Measurements from ENCODE around the gene XPO6.

GRCh38 chr16:28254158-28254557 lies 42.4 kb upstream of the XPO6 start:
- TF ChIP-seq CTCF (IDR thresholded peaks at IDR 0.05) (no peak), POLR2A (IDR thresholded peaks at IDR 0.05) (no peak)
